GM12892 (cell line): ENCODE data around the gene SLC30A7.

Experiments
- POLR2A ChIP-seq: IDR thresholded peaks from 2 replicates; pipeline ENCODE4 v1.6.1; 2011; ENCODE audit warnings: low read depth, low read length, control low read depth
- POLR2AphosphoS5 ChIP-seq: IDR thresholded peaks from 2 replicates; pipeline ENCODE4 v1.6.1; 2011; ENCODE audit warnings: low read depth, low read length, control low read depth
- TAF1 ChIP-seq: IDR thresholded peaks from 2 replicates; pipeline ENCODE4 v1.6.1; 2011; ENCODE audit warnings: low read depth, mild to moderate bottlenecking, control low read depth, low read length, borderline replicate concordance

GRCh38 chr1:101029184-101029583, 133.3 kb downstream of the SLC30A7 start:
- no peak for TF ChIP-seq POLR2A
- no peak for TF ChIP-seq POLR2AphosphoS5
- TF ChIP-seq TAF1: no peak
